Heart left ventricle (tissue), 16 donors: ENCODE data around the gene RGS9. TPM values are rescaled to one million over a fixed set of nuclear protein-coding genes. Genes with fewer than 3 reads are reported as not detected.

ENCODE experiments used
- ATAC-seq, 4 donors: fragments of 200-7000 bp; cut with Tn5 transposase; one replicate each; pipeline ENCODE4 v1.9.1; 2020 to 2022; ENCODE audit warnings: moderate library complexity in 4 of 4, mild to moderate bottlenecking in 3 of 4, moderate number of reproducible peaks in 1 of 4
- DNase-seq, 5 donors: peaks; one replicate each; pipeline ENCODE4 v3.0.0-alpha.2; 2020
- H3K27ac ChIP-seq, 12 donors: fragments of 200-600 bp; sonication (generic) in 4 of 12; one replicate each; pipeline versions ENCODE4 v1.5.0 to v1.8.0; 2016 to 2022; ENCODE audit warnings: mild to moderate bottlenecking in 2 of 12
- H3K27me3 ChIP-seq, 9 donors: fragments of 200-600 bp; sonication (generic) in 2 of 9; one replicate each; pipeline versions ENCODE4 v1.5.1 to v1.8.0; 2016 to 2022; ENCODE audit warnings: mild to moderate bottlenecking in 3 of 9
- H3K36me3 ChIP-seq, 9 donors: fragments of 200-600 bp; sonication (generic) in 2 of 9; one replicate each; pipeline versions ENCODE4 v1.5.0 to v1.8.0; 2018 to 2022; ENCODE audit warnings: mild to moderate bottlenecking in 2 of 9
- H3K4me1 ChIP-seq, 12 donors: fragments of 200-600 bp; sonication (generic) in 4 of 12; one replicate each; pipeline versions ENCODE4 v1.5.0 to v1.8.0; 2016 to 2022; ENCODE audit warnings: mild to moderate bottlenecking in 3 of 12
- H3K4me3 ChIP-seq, 12 donors: fragments of 200-600 bp; sonication (generic) in 4 of 12; one replicate each; pipeline versions ENCODE4 v1.5.0 to v1.8.0; 2017 to 2022; ENCODE audit warnings: mild to moderate bottlenecking in 9 of 12, moderate library complexity in 4 of 12
- H3K9me3 ChIP-seq, 12 donors: fragments of 200-600 bp; sonication (generic) in 4 of 12; one replicate each; pipeline versions ENCODE4 v1.5.0 to v1.8.0; 2016 to 2022; ENCODE audit warnings: mild to moderate bottlenecking in 1 of 12
- CTCF ChIP-seq, 12 donors: fragments of 200-600 bp; sonication (generic) in 4 of 12; IDR thresholded peaks; one replicate each; pipeline versions ENCODE4 v1.5.0 to v1.8.0; 2018 to 2022; ENCODE audit warnings: antibody characterized with exemption in 12 of 12, mild to moderate bottlenecking in 5 of 12
- POLR2A ChIP-seq, 2 donors: fragments of 450-650 bp; IDR thresholded peaks; one replicate each; pipeline ENCODE4 v1.6.1; 2017; ENCODE audit warnings: antibody characterized with exemption in 2 of 2, mild to moderate bottlenecking in 2 of 2, moderate library complexity in 2 of 2
- WGBS, 4 donors: extraction: QIAGEN DNeasy Blood & Tissue Kit in 2 of 4; methylation state at CpG; one replicate each; pipeline versions ENCODE4 v1.1.5 to v1.1.7; 2013 to 2018; 5-methylcytosine and 5-hydroxymethylcytosine counted together
- intact Hi-C, 10 donors: fragments of 100-400 bp; cut with DNase I; formaldehyde crosslinking; loops; one replicate each; pipeline versions ENCODE4 v1.11.1 to v1.14.2; 2022
- polyA plus RNA-seq, 2 donors: library from polyadenylated mRNA; stranded (reverse); fragments of 200-250 nt; gene quantifications; one replicate each; pipeline ENCODE4 v1.2.3, GENCODE V29; 2013
- total RNA-seq, 9 donors: library from RNA; depleted of rRNA in 2 of 9; stranded (reverse); fragments of >200 nt in 2 of 9; fragmentation: NEBNext Ultra II Directional in 3 of 9; extraction: Animal tissue kit (Norgen Biotek cat#: 25700) in 3 of 9; gene quantifications; one replicate each; pipeline versions ENCODE4 v1.1.0 to v1.2.4, GENCODE V29; 2016 to 2023
- donor health status: ischemic (EF 13 %, LVEDD 7.1; RV severe dilation, severe dysfunction).
- donor health status: healthy with polysubstance abuse.
- donor health status: DM: no; HTN: yes; CAD: no.
- donor health status: DM: no; HTN: no; CAD: no.
- donor health status: ischemic (EF 25% LVEDD 6.9; RV normal size, moderate dysfunction).
- donor health status: ischemic (EF 25% LVEDD 5.7; RV mildly dilated, moderate dysfunction).
- donor health status: healthy.
- donor health status: DM: yes; HTN: yes; CAD: no.
- donor health status: ischemic (EF 35%, LVEDD 5.7; RV mildly dilated, moderate dysfunction).
- donor health status: nonischemic (EF 11% LVEDD 7.7; RV severe dilation, severe dysfunction).
- donor health status: DM: yes; HTN: yes; CAD: no.
- donor health status: PGD.
- donor health status: ischemic (EF 29% LVEDD 5.4; RV normal size, mild dysfunction).
- donor health status: nonischemic (EF 23%, LVEDD 6.1; RV moderate dilation, normal function).

The RGS9 gene
- total and polyA plus RNA-seq, 11 donors: 0.68 to 5.1 (median 1.4) TPM

GRCh38 chr17:65228734-65229620, 91.8 kb downstream of the RGS9 start:
- no peak for ATAC-seq
- TF ChIP-seq CTCF (IDR thresholded peaks at IDR 0.05) (no peak), POLR2A (IDR thresholded peaks at IDR 0.05) (no peak)
- DNase-seq: no peak
- intact Hi-C loops: loop anchor here in 1 of 10 donors (5.0 kb wide), 1 partner anchor 933 kb away; no protein-coding TSS in a partner anchor
- Histone ChIP-seq H3K9me3 (no peaks in the 10 kb centered on the region), H3K27ac (no peak overlapping the region), H3K27me3 (peaks cover 0 to 36% (median 0%) of the 10 kb centered on the region in 9 donors), H3K4me1 (peaks cover 0 to 14% (median 0%) of the 10 kb centered on the region in 12 donors), H3K36me3 (no peaks in the 10 kb centered on the region), H3K4me3 (peak overlapping the region in 1 of 12 donors; percentile 21)
- WGBS, 4 donors: 37 to 50% (median 48%) methylated on average over 12 of the region's 12 CpGs

- no peak for DNase-seq
- 91 to 97% (median 93%) methylated on average over 3 of the region's 3 CpGs for WGBS, 4 donors
- intact Hi-C loops: loop anchor here in 1 of 10 donors (5.0 kb wide), 1 partner anchor 933 kb away; no protein-coding TSS in a partner anchor
- no peak for ATAC-seq
- no peaks in the 10 kb centered on the region for H3K9me3 ChIP-seq
- H3K4me1 ChIP-seq: peaks cover 0 to 14% (median 0%) of the 10 kb centered on the region in 12 donors
- H3K27me3 ChIP-seq: peaks cover 0 to 36% (median 0%) of the 10 kb centered on the region in 9 donors
- TF ChIP-seq CTCF (IDR thresholded peaks at IDR 0.05): no peak
- no peak for TF ChIP-seq POLR2A (IDR thresholded peaks at IDR 0.05)
- no peaks in the 10 kb centered on the region for H3K36me3 ChIP-seq
- no peak overlapping the region for H3K27ac ChIP-seq
- H3K4me3 ChIP-seq: no peak overlapping the region
Observed at GRCh38 chr17:65229621-65229995, 92.4 kb downstream of the RGS9 start.

- Histone ChIP-seq H3K27me3 (peaks cover 0 to 36% (median 0%) of the 10 kb centered on the region in 9 donors), H3K4me1 (peaks cover 0 to 14% (median 0%) of the 10 kb centered on the region in 12 donors), H3K9me3 (no peaks in the 10 kb centered on the region), H3K4me3 (no peak overlapping the region), H3K36me3 (no peaks in the 10 kb centered on the region), H3K27ac (no peak overlapping the region)
- ATAC-seq: no peak
- intact Hi-C loops: loop anchor here in 9 of 10 donors (2.0 to 10.0 kb wide), 6 partner anchors 932 to 1445 kb away; no protein-coding TSS in a partner anchor
- WGBS, 4 donors: 63 to 94% (median 91%) methylated on average over 4 of the region's 4 CpGs
- no peak for TF ChIP-seq POLR2A (IDR thresholded peaks at IDR 0.05)
- no peak for TF ChIP-seq CTCF (IDR thresholded peaks at IDR 0.05)
- no peak for DNase-seq
Observed at GRCh38 chr17:65230040-65230439, 92.9 kb downstream of the RGS9 start.

GRCh38 chr17:65231086-65231485, 93.9 kb downstream of the RGS9 start:
- Histone ChIP-seq H3K36me3 (no peaks in the 10 kb centered on the region), H3K4me3 (no peak overlapping the region), H3K4me1 (peaks cover 0 to 14% (median 0%) of the 10 kb centered on the region in 12 donors), H3K27me3 (peaks cover 0 to 30% (median 0%) of the 10 kb centered on the region in 9 donors), H3K9me3 (peaks cover 0 to 10% (median 2%) of the 10 kb centered on the region in 12 donors), H3K27ac (no peak overlapping the region)
- intact Hi-C loops: loop anchor here in 9 of 10 donors (2.0 to 10.0 kb wide), 6 partner anchors 931 to 1444 kb away; no protein-coding TSS in a partner anchor
- TF ChIP-seq CTCF (IDR thresholded peaks at IDR 0.05): no peak
- TF ChIP-seq POLR2A (IDR thresholded peaks at IDR 0.05): no peak
- WGBS, 4 donors: 66 to 76% (median 70%) methylated on average over 4 to 5 of the region's 5 CpGs
- DNase-seq (no peak), ATAC-seq (no peak)
